ENCODE results near the gene DLGAP4.

Gene DLGAP4

GRCh38 chr20:36304786-36305495 is 1.2 kb upstream of the DLGAP4 start:
- Histone ChIP-seq H3K9me2 (replicated peaks; ENCODE audit: insufficient read depth, low read length) (no peaks in the 10 kb centered on the region), H3K9me3 (ENCODE audit: insufficient read depth, low read length) (no peaks in the 10 kb centered on the region), H3K27me3 (ENCODE audit: low read length) (no peaks in the 10 kb centered on the region), H4K20me1 (ENCODE audit: low read depth, low read length) (no peaks in the 10 kb centered on the region), H3K9ac (ENCODE audit: low read length) (no peak overlapping the region), H3K36me3 (ENCODE audit: low read length) (no peaks in the 10 kb centered on the region), H2AFZ (ENCODE audit: low read depth, low read length, severe bottlenecking) (no peak overlapping the region), H3F3A (ENCODE audit: insufficient read depth) (no peaks in the 10 kb centered on the region), H3K4me3 (ENCODE audit: insufficient read depth, low read length, poor library complexity, severe bottlenecking) (no peak overlapping the region), H3K27ac (ENCODE audit: low read depth, low read length) (no peak overlapping the region), H3K79me2 (ENCODE audit: insufficient read depth, low read length) (no peaks in the 10 kb centered on the region), H3K4me2 (ENCODE audit: low read depth, low read length, poor library complexity, severe bottlenecking) (no peak overlapping the region)
- TF ChIP-seq EZH2phosphoT487 (conservative IDR thresholded peaks at IDR 0.05; ENCODE audit: low read length) (no peak), CTCF (IDR thresholded peaks at IDR 0.05; ENCODE audit: insufficient read depth, low read length, poor library complexity, severe bottlenecking) (no peak)

- Histone ChIP-seq H3K27ac (ENCODE audit: low read depth, low read length) (no peak overlapping the region), H3K27me3 (ENCODE audit: low read length) (no peaks in the 10 kb centered on the region), H3K79me2 (ENCODE audit: insufficient read depth, low read length) (no peaks in the 10 kb centered on the region), H2AFZ (ENCODE audit: low read depth, low read length, severe bottlenecking) (no peak overlapping the region), H3K36me3 (ENCODE audit: low read length) (no peaks in the 10 kb centered on the region), H3K9ac (ENCODE audit: low read length) (no peak overlapping the region), H4K20me1 (ENCODE audit: low read depth, low read length) (no peaks in the 10 kb centered on the region), H3K9me3 (ENCODE audit: insufficient read depth, low read length) (no peaks in the 10 kb centered on the region), H3K4me3 (ENCODE audit: insufficient read depth, low read length, poor library complexity, severe bottlenecking) (no peak overlapping the region), H3F3A (ENCODE audit: insufficient read depth) (no peaks in the 10 kb centered on the region), H3K9me2 (replicated peaks; ENCODE audit: insufficient read depth, low read length) (no peaks in the 10 kb centered on the region), H3K4me2 (ENCODE audit: low read depth, low read length, poor library complexity, severe bottlenecking) (no peak overlapping the region)
- no peak for TF ChIP-seq EZH2phosphoT487 (conservative IDR thresholded peaks at IDR 0.05; ENCODE audit: low read length)
These were observed 643 bp downstream of the DLGAP4 start for GRCh38 chr20:36306553-36307411.

- Histone ChIP-seq H3K9me3 (ENCODE audit: insufficient read depth, low read length) (no peaks in the 10 kb centered on the region), H3F3A (ENCODE audit: insufficient read depth) (no peaks in the 10 kb centered on the region), H3K79me2 (ENCODE audit: insufficient read depth, low read length) (no peaks in the 10 kb centered on the region), H3K4me3 (ENCODE audit: insufficient read depth, low read length, poor library complexity, severe bottlenecking) (no peak overlapping the region), H3K27me3 (ENCODE audit: low read length) (no peaks in the 10 kb centered on the region), H3K36me3 (ENCODE audit: low read length) (no peaks in the 10 kb centered on the region), H2AFZ (ENCODE audit: low read depth, low read length, severe bottlenecking) (no peak overlapping the region), H4K20me1 (ENCODE audit: low read depth, low read length) (no peaks in the 10 kb centered on the region), H3K9me2 (replicated peaks; ENCODE audit: insufficient read depth, low read length) (no peaks in the 10 kb centered on the region), H3K4me2 (ENCODE audit: low read depth, low read length, poor library complexity, severe bottlenecking) (no peak overlapping the region), H3K9ac (ENCODE audit: low read length) (no peak overlapping the region), H3K27ac (ENCODE audit: low read depth, low read length) (no peak overlapping the region)
- TF ChIP-seq CTCF (IDR thresholded peaks at IDR 0.05; ENCODE audit: insufficient read depth, low read length, poor library complexity, severe bottlenecking), result no peak
- TF ChIP-seq EZH2phosphoT487 (conservative IDR thresholded peaks at IDR 0.05; ENCODE audit: low read length), result no peak
These were observed 1.5 kb downstream of the DLGAP4 start for GRCh38 chr20:36307412-36308325.
